ENCODE measurements around the gene SMAD3.
"Not testable (repeated sequence)": the region's sequence is repeated elsewhere in the genome, so short reads cannot be mapped to it uniquely, and the experiment has no call there.

SMAD3 gene

GRCh38 chr15:67024314-67024997 lies 40.9 kb upstream of the SMAD3 start:
- no peaks in the 10 kb centered on the region for H4K20me1 ChIP-seq
- peak; percentile 63; the same call in 1 of the 2 replicates for TF ChIP-seq Cebpa-rat (IDR thresholded peaks at IDR 0.05)
- no peaks in the 10 kb centered on the region for H3K9me3 ChIP-seq
- peak overlapping the region; percentile 70 for H3K4me2 ChIP-seq
- peak overlapping the region; percentile 57; the same call in 1 of the 2 replicates for H3K27ac ChIP-seq
- H3K27me3 ChIP-seq, result no peaks in the 10 kb centered on the region
- no peak overlapping the region for H3K4me3 ChIP-seq
- H3K9ac ChIP-seq, result no peak overlapping the region; the same call in 1 of the 2 replicates
- H3K36me3 ChIP-seq, result no peaks in the 10 kb centered on the region
- H3K4me1 ChIP-seq, result peaks cover 27% of the 10 kb centered on the region

- H3K4me3 ChIP-seq, result no peak overlapping the region
- H3K27me3 ChIP-seq, result no peaks in the 10 kb centered on the region
- peak overlapping the region; percentile 57; the same call in 1 of the 2 replicates for H3K27ac ChIP-seq
- no peak for TF ChIP-seq Cebpa-rat (IDR thresholded peaks at IDR 0.05)
- no peaks in the 10 kb centered on the region for H4K20me1 ChIP-seq
- H3K4me2 ChIP-seq, result peak overlapping the region; percentile 70
- H3K4me1 ChIP-seq, result peaks cover 27% of the 10 kb centered on the region
- no peaks in the 10 kb centered on the region for H3K9me3 ChIP-seq
- peak overlapping the region; percentile 7; the same call in 1 of the 2 replicates for H3K9ac ChIP-seq
- no peaks in the 10 kb centered on the region for H3K36me3 ChIP-seq
Measured at GRCh38 chr15:67024998-67025368, 40.4 kb upstream of the SMAD3 start.

GRCh38 chr15:67025719-67026609 lies 39.4 kb upstream of the SMAD3 start:
- Histone ChIP-seq H3K9ac (peak overlapping the region; percentile 7; the same call in 1 of the 2 replicates), H4K20me1 (no peaks in the 10 kb centered on the region), H3K36me3 (no peaks in the 10 kb centered on the region), H3K9me3 (no peaks in the 10 kb centered on the region), H3K4me1 (peaks cover 27% of the 10 kb centered on the region), H3K27me3 (0 out of 2 replicates have a peak, but pooled peaks cover under 1% of the 10 kb centered on the region), H3K27ac (peak overlapping the region; percentile 57), H3K4me2 (peak overlapping the region; percentile 70), H3K4me3 (no peak overlapping the region)
- no peak for TF ChIP-seq Cebpa-rat (IDR thresholded peaks at IDR 0.05)

- no peaks in the 10 kb centered on the region for H4K20me1 ChIP-seq
- 0 out of 2 replicates have a peak, but pooled peaks cover 4% of the 10 kb centered on the region for H3K27me3 ChIP-seq
- 0 out of 2 replicates have a peak overlapping the region, but pooled peaks have one; percentile 70 for H3K4me2 ChIP-seq
- no peak overlapping the region for H3K9ac ChIP-seq
- no peak overlapping the region for H3K27ac ChIP-seq
- peaks cover 27% of the 10 kb centered on the region for H3K4me1 ChIP-seq
- no peaks in the 10 kb centered on the region for H3K36me3 ChIP-seq
- no peaks in the 10 kb centered on the region for H3K9me3 ChIP-seq
- H3K4me3 ChIP-seq, result no peak overlapping the region
- no peak for TF ChIP-seq Cebpa-rat (IDR thresholded peaks at IDR 0.05)
Measured at GRCh38 chr15:67026610-67026967, 38.8 kb upstream of the SMAD3 start.

GRCh38 chr15:67028440-67028839 lies 37.0 kb upstream of the SMAD3 start:
- not testable (repeated sequence) for H3K4me3 ChIP-seq, H3K4me2 ChIP-seq, H3K27ac ChIP-seq, H3K9ac ChIP-seq, H4K20me1 ChIP-seq, H3K36me3 ChIP-seq, H3K9me3 ChIP-seq
- Histone ChIP-seq H3K4me1 (peaks cover 33% of the 10 kb centered on the region), H3K27me3 (peaks cover 22% of the 10 kb centered on the region)

GRCh38 chr15:67030036-67030762 lies 35.2 kb upstream of the SMAD3 start:
- H3K27ac ChIP-seq, result no peak overlapping the region

GRCh38 chr15:67031331-67031730 lies 34.1 kb upstream of the SMAD3 start:
- Histone ChIP-seq H3K36me3 (no peaks in the 10 kb centered on the region), H3K4me1 (peaks cover 24% of the 10 kb centered on the region), H3K27me3 (peaks cover 38% of the 10 kb centered on the region), H3K9ac (no peak overlapping the region), H4K20me1 (peaks cover 6% of the 10 kb centered on the region; the same call in 1 of the 2 replicates), H3K4me3 (no peak overlapping the region), H3K27ac (no peak overlapping the region), H3K9me3 (no peaks in the 10 kb centered on the region), H3K4me2 (no peak overlapping the region)
- TF ChIP-seq Cebpa-rat (IDR thresholded peaks at IDR 0.05), result no peak

More at GRCh38 chr15:67030036-67030762, 35.2 kb upstream of the SMAD3 start:
- H3K4me3 ChIP-seq, result no peak overlapping the region
- H3K27me3 ChIP-seq, result peaks cover 38% of the 10 kb centered on the region
- no peak for TF ChIP-seq Cebpa-rat (IDR thresholded peaks at IDR 0.05)
- no peaks in the 10 kb centered on the region for H3K9me3 ChIP-seq
- peaks cover 35% of the 10 kb centered on the region for H3K4me1 ChIP-seq
- no peak overlapping the region for H3K4me2 ChIP-seq
- no peaks in the 10 kb centered on the region for H3K36me3 ChIP-seq
- H4K20me1 ChIP-seq, result peaks cover 6% of the 10 kb centered on the region; the same call in 1 of the 2 replicates
- H3K9ac ChIP-seq, result no peak overlapping the region

- H3K4me2 ChIP-seq, result no peak overlapping the region
- H3K4me1 ChIP-seq, result peaks cover 33% of the 10 kb centered on the region
- H3K4me3 ChIP-seq, result no peak overlapping the region
- no peaks in the 10 kb centered on the region for H3K36me3 ChIP-seq
- peaks cover 38% of the 10 kb centered on the region for H3K27me3 ChIP-seq
- peaks cover 6% of the 10 kb centered on the region; the same call in 1 of the 2 replicates for H4K20me1 ChIP-seq
- no peak overlapping the region for H3K9ac ChIP-seq
- H3K27ac ChIP-seq, result no peak overlapping the region
- H3K9me3 ChIP-seq, result no peaks in the 10 kb centered on the region
- TF ChIP-seq Cebpa-rat (IDR thresholded peaks at IDR 0.05), result no peak
Measured at GRCh38 chr15:67032608-67033007, 32.8 kb upstream of the SMAD3 start.

- H3K27ac ChIP-seq, result no peak overlapping the region
- no peaks in the 10 kb centered on the region for H3K36me3 ChIP-seq
- H3K4me3 ChIP-seq, result peak overlapping the region; percentile 52
- H4K20me1 ChIP-seq, result peaks cover 6% of the 10 kb centered on the region; the same call in 1 of the 2 replicates
- TF ChIP-seq Cebpa-rat (IDR thresholded peaks at IDR 0.05), result no peak
- no peaks in the 10 kb centered on the region for H3K9me3 ChIP-seq
- H3K27me3 ChIP-seq, result peaks cover 38% of the 10 kb centered on the region
- H3K4me1 ChIP-seq, result peaks cover 34% of the 10 kb centered on the region
- peak overlapping the region; percentile 80 for H3K4me2 ChIP-seq
- H3K9ac ChIP-seq, result no peak overlapping the region
Measured at GRCh38 chr15:67033012-67033411, 32.4 kb upstream of the SMAD3 start.

Measured in BLaER1 (cell line).